Activated T-helper 1 cell treated with anti-CD3 and anti-CD28 coated beads, Interleukin-2, amount 50 U/mL, for 16 hours (primary cell): ENCODE data around the gene NXPH4.

ENCODE experiments used
- DNase-seq, 2 donors: peaks; one replicate each; pipeline ENCODE4 v3.0.0-alpha.2; 2020; ENCODE audit warnings: low read depth in 1 of 2, low spot score in 1 of 2

Gene NXPH4

GRCh38 chr12:57241402-57242310, 25.1 kb downstream of the NXPH4 start:
- DNase-seq = no peak

GRCh38 chr12:57242329-57242690, 25.7 kb downstream of the NXPH4 start:
- no peak for DNase-seq

DNA sequence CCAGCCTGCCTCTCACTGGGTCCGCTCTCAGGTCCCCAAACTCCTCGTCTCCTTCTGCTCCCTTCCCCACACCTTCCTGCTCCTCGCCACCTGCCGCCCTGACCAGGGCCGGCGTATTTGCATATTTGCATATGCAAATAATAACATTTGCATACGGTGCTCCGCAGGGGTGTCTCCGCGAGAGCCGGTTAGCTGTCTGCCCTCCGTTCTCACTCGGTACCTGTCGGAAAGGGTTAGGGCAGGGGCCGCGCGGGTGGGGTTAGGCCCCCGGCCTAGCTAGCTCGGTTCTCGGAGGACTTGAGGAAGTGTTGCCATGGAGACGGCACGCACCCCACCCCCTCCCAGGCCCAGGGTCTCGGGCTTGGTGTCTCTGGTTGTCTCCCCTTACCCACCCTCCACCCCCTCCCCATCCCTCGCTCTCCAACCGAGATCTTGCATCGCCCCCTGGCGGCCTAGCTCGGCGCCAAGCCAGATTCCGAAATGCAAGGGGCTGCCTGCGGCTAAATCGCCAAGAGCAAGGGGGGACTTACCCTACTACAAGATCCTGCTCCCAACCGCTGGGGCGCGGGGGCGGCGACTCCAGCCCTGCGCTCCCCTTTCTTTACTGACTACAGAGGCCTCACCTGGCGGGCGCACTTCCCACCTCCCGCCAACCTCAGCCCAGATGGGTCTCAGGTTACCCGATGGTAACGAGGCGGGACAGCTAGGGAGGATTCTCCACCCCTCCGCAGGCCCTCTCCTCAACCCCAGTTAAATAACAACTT, 26.3 kb downstream of the NXPH4 start:
- DNase-seq = peak in 1 of 2 donors; percentile 46

- DNase-seq = peak; percentile 59 to 68
Measured at GRCh38 chr12:57243521-57244311, 27.1 kb downstream of the NXPH4 start.

GRCh38 chr12:57244312-57244696, 27.7 kb downstream of the NXPH4 start:
- DNase-seq = no peak

- no peak for DNase-seq
Measured at GRCh38 chr12:57247041-57247440, 30.4 kb downstream of the NXPH4 start.

DNA sequence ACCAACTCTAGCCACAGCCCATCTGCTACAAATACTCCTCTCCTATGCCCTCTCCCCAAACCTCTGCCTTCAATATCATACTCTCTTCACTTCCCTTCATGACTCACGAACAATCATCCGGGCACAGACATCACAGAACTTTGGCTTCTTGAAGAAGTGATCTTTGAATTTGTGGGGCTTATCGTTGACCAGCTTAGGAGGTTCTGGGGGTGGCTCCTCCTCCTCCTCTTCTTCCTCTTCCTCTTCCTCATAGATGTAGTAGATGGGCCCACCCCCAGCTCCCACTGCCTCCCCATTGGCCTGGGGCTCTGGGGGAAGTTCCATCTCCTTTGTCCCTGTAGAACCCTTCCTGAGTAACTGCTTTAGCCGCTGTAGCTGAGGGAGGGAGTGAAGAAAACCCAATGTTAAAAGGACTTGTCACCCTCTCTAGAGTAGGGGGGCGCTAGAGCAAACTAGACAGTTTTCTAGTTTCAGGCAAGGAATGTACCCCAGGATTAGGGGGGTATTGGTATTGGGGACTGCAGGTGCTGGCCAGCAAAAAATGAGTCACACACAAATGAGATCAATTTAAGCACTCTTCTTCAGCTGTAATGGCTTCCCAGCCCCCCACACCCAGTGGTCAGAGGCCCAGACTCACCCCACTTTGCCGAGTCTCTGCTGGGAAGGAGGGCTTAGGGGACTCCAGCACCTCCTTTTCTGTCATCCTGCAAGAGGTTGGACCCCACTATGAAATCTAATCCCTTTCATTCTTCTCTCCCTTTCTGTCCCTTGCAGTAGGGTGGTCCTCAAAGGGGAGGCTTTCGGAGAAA, 32.5 kb downstream of the NXPH4 start:
- no peak for DNase-seq

- DNase-seq = no peak
Measured at GRCh38 chr12:57250541-57250940, 33.9 kb downstream of the NXPH4 start.

DNA sequence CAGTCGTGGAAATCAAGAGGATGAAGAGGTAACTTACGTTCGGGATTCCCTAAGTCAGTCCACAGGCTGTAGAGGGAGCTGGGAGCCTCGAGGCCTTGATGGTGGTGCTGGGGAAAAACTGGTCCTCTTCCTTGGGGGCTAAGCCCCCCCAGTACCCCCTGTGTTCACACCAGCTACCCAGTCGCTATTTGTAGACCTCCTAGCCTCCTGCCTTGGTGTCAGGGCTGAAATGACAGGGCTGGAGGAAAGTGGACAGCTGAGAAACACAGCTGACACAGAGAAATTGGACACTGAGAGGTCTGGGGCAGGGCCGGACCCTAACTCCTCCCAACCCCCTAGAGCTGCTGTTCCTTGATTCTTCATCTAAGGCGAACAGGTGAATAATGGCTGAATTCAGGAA, 34.4 kb downstream of the NXPH4 start, which contains the start of gene STAC3:
Gene STAC3, minus strand, starts transcription at position 232 of the 400 bp plus-strand sequence. CDS start 1,551 bp downstream, outside the sequence.
- no peak for DNase-seq

DNA sequence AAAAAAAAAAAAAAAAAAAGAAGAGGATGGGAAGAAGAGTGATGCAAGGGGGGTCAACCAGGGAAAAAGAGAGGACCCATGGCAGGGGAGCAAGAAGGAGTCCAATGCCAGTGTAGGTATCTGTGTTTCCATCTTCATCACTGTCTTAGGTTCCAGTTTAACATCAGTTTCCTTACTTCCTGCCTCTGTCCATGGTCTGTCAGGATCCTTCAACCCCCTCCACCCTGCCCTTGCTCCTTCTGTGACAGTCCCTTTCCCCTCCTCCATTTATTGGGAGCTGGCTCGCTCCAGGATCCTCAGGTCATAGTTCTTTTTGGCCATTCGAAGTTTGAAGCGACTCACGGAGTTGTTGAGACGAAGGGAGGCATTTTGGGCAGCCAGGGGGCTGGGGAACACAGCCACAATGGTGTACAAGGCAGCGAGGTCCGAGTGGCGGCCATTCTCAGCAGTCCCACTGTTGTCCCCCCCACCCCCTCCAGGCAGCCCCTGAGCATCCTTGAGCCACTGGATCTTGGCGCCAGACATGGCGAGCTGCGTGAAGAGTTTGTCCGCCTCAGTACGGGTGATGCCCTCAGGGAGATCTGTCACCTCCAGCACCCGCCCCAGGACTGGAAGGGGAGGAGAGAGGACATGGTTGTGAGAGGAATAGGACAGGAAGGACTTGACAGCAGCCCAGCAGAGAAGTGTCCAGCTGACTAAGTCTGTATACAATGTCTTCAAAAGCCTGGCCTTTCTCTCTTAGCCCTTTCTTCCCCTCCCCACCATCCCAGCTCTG, 38.1 kb downstream of the NXPH4 start:
- DNase-seq = no peak

DNA sequence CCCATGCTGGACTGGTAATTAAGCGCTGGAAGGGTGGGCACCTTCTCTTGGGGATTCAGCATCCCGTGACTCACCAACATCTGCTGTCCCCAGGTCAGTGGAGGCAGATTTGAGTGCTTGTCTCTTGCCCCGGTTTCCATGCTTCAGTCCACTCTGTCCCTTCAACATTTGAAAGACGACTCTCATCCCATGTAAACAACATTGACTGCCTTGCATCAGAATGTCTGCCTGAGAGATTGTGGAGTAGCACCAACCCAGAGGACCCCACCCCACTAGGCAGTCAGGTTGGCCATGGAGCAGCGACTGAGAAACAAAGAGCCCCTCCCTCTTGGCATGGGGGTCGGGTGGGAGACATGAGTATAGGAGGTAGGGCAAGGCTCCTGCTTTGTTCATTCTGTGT, 39.3 kb downstream of the NXPH4 start:
- DNase-seq = no peak

DNA sequence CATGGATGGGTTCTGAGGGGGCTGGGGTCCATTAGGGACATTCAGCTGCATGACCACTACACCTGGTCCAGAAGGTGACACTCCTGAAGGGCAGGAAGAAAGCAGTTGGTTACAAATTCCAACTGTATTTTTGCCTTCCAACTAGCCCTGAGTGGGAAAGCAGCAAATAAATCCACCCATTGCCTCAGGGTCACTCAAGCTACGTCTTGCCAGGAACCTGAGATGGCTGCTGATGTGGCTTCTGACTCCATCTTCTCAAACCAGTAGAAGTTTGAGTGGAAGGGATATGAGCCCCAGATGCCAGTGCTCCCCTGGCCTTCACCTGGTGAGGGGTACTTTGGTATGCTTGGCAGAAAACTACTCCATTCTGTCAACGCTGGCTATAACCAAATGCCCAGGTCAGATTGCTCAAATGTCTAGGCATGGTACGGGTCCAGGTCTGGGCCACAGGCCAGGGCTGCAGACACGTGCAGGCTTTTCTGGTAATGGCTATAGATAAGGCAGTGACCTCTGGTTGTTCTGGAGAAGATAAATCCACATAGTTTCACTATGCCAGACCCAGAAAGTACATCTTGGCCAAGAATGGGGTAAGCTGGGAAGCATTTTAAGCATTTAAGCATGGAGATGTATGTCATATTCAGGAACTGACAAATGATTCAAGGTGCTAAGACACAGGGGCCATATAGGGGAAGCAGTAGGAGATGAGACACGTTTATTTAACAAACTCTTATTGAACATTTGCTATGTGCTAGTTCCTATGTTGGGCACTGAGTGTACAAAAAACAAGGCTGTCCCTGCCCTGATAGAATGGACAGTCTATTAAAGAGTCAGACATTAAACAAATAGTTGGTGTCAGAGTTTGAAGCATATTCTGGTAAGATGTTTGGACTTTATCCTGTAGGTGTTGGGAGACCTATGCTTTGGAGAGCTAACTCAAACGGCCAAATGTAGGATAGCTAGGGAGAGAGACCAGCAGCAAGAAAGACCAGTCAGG, 42.7 kb downstream of the NXPH4 start:
- no peak for DNase-seq

DNA sequence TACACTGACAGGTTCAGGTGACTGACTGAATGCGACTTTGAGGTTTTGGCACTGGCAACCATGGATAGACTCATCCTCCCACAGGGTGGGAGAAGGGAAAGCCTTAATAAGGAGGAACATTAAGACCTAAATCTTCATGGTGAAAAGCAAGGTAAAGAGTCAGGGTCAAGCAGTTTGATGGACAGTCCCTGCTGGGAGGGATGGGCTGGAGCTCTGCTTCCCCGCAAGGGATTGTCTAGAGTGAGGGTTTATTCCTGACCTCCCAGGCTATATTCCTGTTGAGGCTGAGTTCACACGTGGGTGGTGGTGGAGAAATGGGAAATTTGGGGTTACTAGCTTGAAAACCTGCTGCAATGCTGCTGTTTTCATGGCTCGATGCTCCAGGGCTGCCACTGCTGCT, 43.8 kb downstream of the NXPH4 start:
- no peak for DNase-seq

GRCh38 chr12:57261428-57261865, 44.9 kb downstream of the NXPH4 start:
- DNase-seq = no peak

GRCh38 chr12:57262126-57262822, 45.7 kb downstream of the NXPH4 start:
- no peak for DNase-seq

- no peak for DNase-seq
Measured at GRCh38 chr12:57263096-57263495, 46.5 kb downstream of the NXPH4 start.

- no peak for DNase-seq
Measured at GRCh38 chr12:57266681-57267080, 50.1 kb downstream of the NXPH4 start.

- no peak for DNase-seq
Measured at GRCh38 chr12:57268264-57268663, 51.7 kb downstream of the NXPH4 start.
